GM10266 (cell line): Measurements from ENCODE around the gene TEKT2.

ENCODE experiments used
- DNase-seq: peaks from one replicate; pipeline ENCODE4 v3.0.0; 2012; ENCODE audit errors: extremely low spot score
- CTCF ChIP-seq: IDR thresholded peaks from 2 replicates; pipeline ENCODE4 v1.5.1; 2012; ENCODE audit warnings: mild to moderate bottlenecking, low read depth; ENCODE audit not compliant: control insufficient read depth, insufficient read depth; ENCODE audit errors: missing control alignments

Gene TEKT2

GRCh38 chr1:36081926-36082485, 1.9 kb upstream of the TEKT2 start:
- DNase-seq: peak; percentile 16
- no peak for TF ChIP-seq CTCF

GRCh38 chr1:36083219-36083618, 675 bp upstream of the TEKT2 start:
- TF ChIP-seq CTCF: no peak
- no peak for DNase-seq

GRCh38 chr1:36084497-36085115, 712 bp downstream of the TEKT2 start:
- no peak for TF ChIP-seq CTCF
- DNase-seq: peak; percentile 31

- TF ChIP-seq CTCF: no peak
- DNase-seq: no peak
These were observed 1.2 kb downstream of the TEKT2 start for GRCh38 chr1:36085126-36085525.

- DNase-seq: peak; percentile 25
- no peak for TF ChIP-seq CTCF
These were observed 2.0 kb downstream of the TEKT2 start for GRCh38 chr1:36085686-36086526.

GRCh38 chr1:36086529-36087232, 2.8 kb downstream of the TEKT2 start:
- TF ChIP-seq CTCF: no peak
- DNase-seq: peak; percentile 11
